ENCODE data around the gene ATP2B3. TPM values are rescaled to one million over a fixed set of nuclear protein-coding genes. Genes with fewer than 3 reads are reported as not detected.

The ATP2B3 gene
- total RNA-seq, 4 donors from 2014 or later: not detected

- DNase-seq (ENCODE audit: low spot score) (no peak), ATAC-seq (ENCODE audit: low FRiP score) (no peak)
- no peak for TF ChIP-seq CTCF (IDR thresholded peaks at IDR 0.05)
Observed at GRCh38 chrX:153494061-153494460, 23.4 kb upstream of the ATP2B3 start.

- DNase-seq (ENCODE audit: low spot score) (no peak), ATAC-seq (ENCODE audit: low FRiP score) (no peak)
- no peak for TF ChIP-seq CTCF (IDR thresholded peaks at IDR 0.05)
Observed at GRCh38 chrX:153494541-153495361, 22.7 kb upstream of the ATP2B3 start, which contains the start of gene BGN. Gene BGN, plus strand, starts transcription at chrX:153494980. Its CDS starts 9,652 bp downstream, at chrX:153504632.

- ATAC-seq (ENCODE audit: low FRiP score) (no peak), DNase-seq (ENCODE audit: low spot score) (no peak)
- no peak for TF ChIP-seq CTCF (IDR thresholded peaks at IDR 0.05)
Observed at GRCh38 chrX:153495362-153495751, 22.1 kb upstream of the ATP2B3 start.

- no peak for ATAC-seq (ENCODE audit: low FRiP score)
Observed at GRCh38 chrX:153495903-153496589, 21.4 kb upstream of the ATP2B3 start.

GRCh38 chrX:153496590-153496959 lies 20.9 kb upstream of the ATP2B3 start:
- ATAC-seq (ENCODE audit: low FRiP score) (no peak), DNase-seq (ENCODE audit: low spot score) (no peak)
- TF ChIP-seq CTCF (IDR thresholded peaks at IDR 0.05): no peak

More at GRCh38 chrX:153495903-153496589, 21.4 kb upstream of the ATP2B3 start:
- no peak for DNase-seq (ENCODE audit: low spot score)
- no peak for TF ChIP-seq CTCF (IDR thresholded peaks at IDR 0.05)

GRCh38 chrX:153498453-153498852 lies 19.0 kb upstream of the ATP2B3 start:
- no peak for DNase-seq (ENCODE audit: low spot score)
- no peak for ATAC-seq (ENCODE audit: low FRiP score)
- no peak for TF ChIP-seq CTCF (IDR thresholded peaks at IDR 0.05)
